Measurements from ENCODE around the gene CAMTA2.
"Not testable (repeated sequence)": the region's sequence is repeated elsewhere in the genome, so short reads cannot be mapped to it uniquely, and the experiment has no call there.

Gene CAMTA2

GRCh38 chr17:4986951-4987766 lies at the start of gene CAMTA2:
CAMTA2 (minus strand) TSS chr17:4987675; CDS start chr17:4986222, 1,453 bp downstream.
- peak; percentile 71 to 84 for DNase-seq (ENCODE audit: low read depth in 1 of 2, low spot score in 1 of 2)

- DNase-seq (ENCODE audit: low read depth in 1 of 2, low spot score in 1 of 2): no peak
Measured at GRCh38 chr17:5035315-5035714, 47.8 kb upstream of the CAMTA2 start, which contains the start of gene SLC52A1. SLC52A1 (minus strand) TSS chr17:5035426; CDS start chr17:5034606, 820 bp downstream.

GRCh38 chr17:5034651-5035050 lies 47.2 kb upstream of the CAMTA2 start:
- DNase-seq (ENCODE audit: low read depth in 1 of 2, low spot score in 1 of 2): no peak

GRCh38 chr17:5034063-5034462 lies 46.6 kb upstream of the CAMTA2 start:
- DNase-seq (ENCODE audit: low read depth in 1 of 2, low spot score in 1 of 2): no peak

GRCh38 chr17:5033352-5034015 lies 46.0 kb upstream of the CAMTA2 start:
- no peak for DNase-seq (ENCODE audit: low read depth in 1 of 2, low spot score in 1 of 2)

- DNase-seq (ENCODE audit: low read depth in 1 of 2, low spot score in 1 of 2): no peak
Measured at GRCh38 chr17:5032865-5033264, 45.4 kb upstream of the CAMTA2 start.

- peak; percentile 64 to 79 for DNase-seq (ENCODE audit: low read depth in 1 of 2, low spot score in 1 of 2)
Measured at GRCh38 chr17:5031365-5032082, 44.0 kb upstream of the CAMTA2 start.

GRCh38 chr17:5030168-5030567 lies 42.7 kb upstream of the CAMTA2 start:
- not testable (repeated sequence) for DNase-seq (ENCODE audit: low read depth in 1 of 2, low spot score in 1 of 2)

GRCh38 chr17:5027916-5028315 lies 40.4 kb upstream of the CAMTA2 start:
- no peak for DNase-seq (ENCODE audit: low read depth in 1 of 2, low spot score in 1 of 2)

- no peak for DNase-seq (ENCODE audit: low read depth in 1 of 2, low spot score in 1 of 2)
Measured at GRCh38 chr17:5027299-5027698, 39.8 kb upstream of the CAMTA2 start.

- DNase-seq (ENCODE audit: low read depth in 1 of 2, low spot score in 1 of 2): no peak
Measured at GRCh38 chr17:5024604-5025003, 37.1 kb upstream of the CAMTA2 start.

- DNase-seq (ENCODE audit: low read depth in 1 of 2, low spot score in 1 of 2): no peak
Measured at GRCh38 chr17:5023588-5024147, 36.2 kb upstream of the CAMTA2 start.

GRCh38 chr17:5022171-5022711 lies 34.8 kb upstream of the CAMTA2 start:
- DNase-seq (ENCODE audit: low read depth in 1 of 2, low spot score in 1 of 2): no peak

- no peak for DNase-seq (ENCODE audit: low read depth in 1 of 2, low spot score in 1 of 2)
Measured at GRCh38 chr17:5020502-5021023, 33.1 kb upstream of the CAMTA2 start.

- DNase-seq (ENCODE audit: low read depth in 1 of 2, low spot score in 1 of 2): peak in 1 of 2 donors; percentile 25
Measured at GRCh38 chr17:5019475-5019956, 32.0 kb upstream of the CAMTA2 start.

- no peak for DNase-seq (ENCODE audit: low read depth in 1 of 2, low spot score in 1 of 2)
Measured at GRCh38 chr17:5014357-5014756, 26.9 kb upstream of the CAMTA2 start.

- DNase-seq (ENCODE audit: low read depth in 1 of 2, low spot score in 1 of 2): no peak
Measured at GRCh38 chr17:5011928-5012327, 24.5 kb upstream of the CAMTA2 start.

GRCh38 chr17:5003214-5003867 lies 15.9 kb upstream of the CAMTA2 start:
- no peak for DNase-seq (ENCODE audit: low read depth in 1 of 2, low spot score in 1 of 2)

GRCh38 chr17:5002121-5002788 lies 14.8 kb upstream of the CAMTA2 start:
- no peak for DNase-seq (ENCODE audit: low read depth in 1 of 2, low spot score in 1 of 2)

GRCh38 chr17:5000237-5000639 lies 12.8 kb upstream of the CAMTA2 start:
- no peak for DNase-seq (ENCODE audit: low read depth in 1 of 2, low spot score in 1 of 2)
